MM.1S (cell line): ENCODE results near the gene PIEZO1.

Source experiments
- DNase-seq: peaks from one replicate; pipeline ENCODE4 v3.0.0-alpha.2; 2015
- H2AFZ ChIP-seq: fragments of 300-600 bp; sonication (generic); 2 replicates; pipeline ENCODE4 v1.6.0; 2016; ENCODE audit warnings: antibody characterized with exemption, low read length
- H3F3A ChIP-seq: fragments of 300-600 bp; sonication (generic); 2 replicates; pipeline ENCODE4 v1.6.1; 2016; ENCODE audit warnings: mild to moderate bottlenecking, antibody characterized with exemption, low read length, moderate library complexity, mixed read lengths; ENCODE audit not compliant: insufficient read depth
- H3K27ac ChIP-seq: fragments of 300-600 bp; sonication (generic); 2 replicates; pipeline ENCODE4 v1.5.1; 2016; ENCODE audit warnings: mild to moderate bottlenecking, low read length
- H3K27me3 ChIP-seq: fragments of 300-600 bp; sonication (generic); replicated peaks from 2 replicates; pipeline ENCODE4 v1.6.0; 2016; ENCODE audit warnings: low read length; ENCODE audit not compliant: insufficient read depth
- H3K36me3 ChIP-seq: fragments of 300-600 bp; sonication (generic); replicated peaks from 2 replicates; pipeline ENCODE4 v1.6.1; 2016; ENCODE audit warnings: mild to moderate bottlenecking, low read length, mixed read lengths; ENCODE audit not compliant: insufficient read depth
- H3K4me1 ChIP-seq: fragments of 300-600 bp; sonication (generic); 2 replicates; pipeline ENCODE4 v1.6.1; 2016; ENCODE audit warnings: low read length, mixed read lengths
- H3K4me2 ChIP-seq: fragments of 300-600 bp; sonication (generic); 2 replicates; pipeline ENCODE4 v1.6.0; 2016; ENCODE audit warnings: low read depth, low read length
- H3K4me3 ChIP-seq: fragments of 300-600 bp; sonication (generic); 2 replicates; pipeline ENCODE4 v1.5.1; 2016; ENCODE audit warnings: low read length, mixed read lengths
- H3K79me2 ChIP-seq: fragments of 300-600 bp; sonication (generic); 2 replicates; pipeline ENCODE4 v1.6.1; 2016; ENCODE audit warnings: mixed run types, low read length, mixed read lengths
- H3K9ac ChIP-seq: fragments of 300-600 bp; sonication (generic); 2 replicates; pipeline ENCODE4 v1.6.1; 2016; ENCODE audit warnings: low read length, mixed read lengths
- H3K9me2 ChIP-seq: fragments of 300-600 bp; sonication (generic); replicated peaks from 2 replicates; pipeline ENCODE4 v1.6.1; 2016; ENCODE audit warnings: mild to moderate bottlenecking, low read length, mixed read lengths; ENCODE audit not compliant: insufficient read depth
- H3K9me3 ChIP-seq: fragments of 300-600 bp; sonication (generic); replicated peaks from 2 replicates; pipeline ENCODE4 v1.6.1; 2016; ENCODE audit warnings: mild to moderate bottlenecking, low read length, mixed read lengths; ENCODE audit not compliant: insufficient read depth
- H4K20me1 ChIP-seq: fragments of 300-600 bp; sonication (generic); 2 replicates; pipeline ENCODE4 v1.6.1; 2016; ENCODE audit warnings: mild to moderate bottlenecking, low read length, moderate library complexity, mixed read lengths; ENCODE audit not compliant: insufficient read depth
- CTCF ChIP-seq: fragments of 300-600 bp; sonication (generic); IDR thresholded peaks from 2 replicates; pipeline ENCODE4 v1.5.1; 2016; ENCODE audit warnings: antibody characterized with exemption, low read length, mixed read lengths
- EZH2 ChIP-seq: fragments of 300-600 bp; sonication (generic); optimal IDR thresholded peaks from 2 replicates; pipeline ENCODE3; 2017; ENCODE audit warnings: low read depth, mild to moderate bottlenecking, antibody characterized with exemption, low read length, mixed read lengths
- EZH2phosphoT487 ChIP-seq: fragments of 300-600 bp; sonication (generic); IDR thresholded peaks from 2 replicates; pipeline ENCODE4 v1.6.1; 2018; ENCODE audit warnings: antibody characterized with exemption, low read length

PIEZO1 gene

GRCh38 chr16:88716201-88716600 is 68.8 kb downstream of the PIEZO1 start:
- DNase-seq = no peak
- no peak overlapping the region for H3K4me3 ChIP-seq
- H2AFZ ChIP-seq = no peak overlapping the region
- H3K27me3 ChIP-seq = no peaks in the 10 kb centered on the region
- H3K27ac ChIP-seq = no peak overlapping the region
- H3K9me3 ChIP-seq = no peaks in the 10 kb centered on the region
- H3K4me1 ChIP-seq = no peaks in the 10 kb centered on the region
- TF ChIP-seq EZH2phosphoT487 = no peak
- no peak for TF ChIP-seq CTCF
- TF ChIP-seq EZH2 = no peak
- no peaks in the 10 kb centered on the region for H4K20me1 ChIP-seq
- H3K79me2 ChIP-seq = no peaks in the 10 kb centered on the region
- H3K9me2 ChIP-seq = no peaks in the 10 kb centered on the region
- H3K4me2 ChIP-seq = no peak overlapping the region
- no peaks in the 10 kb centered on the region for H3F3A ChIP-seq
- no peak overlapping the region for H3K9ac ChIP-seq
- H3K36me3 ChIP-seq = no peaks in the 10 kb centered on the region

GRCh38 chr16:88715312-88716190 is 69.5 kb downstream of the PIEZO1 start:
- Histone ChIP-seq H3K9me3 (no peaks in the 10 kb centered on the region), H3K9me2 (no peaks in the 10 kb centered on the region), H3K4me2 (no peak overlapping the region), H3K27ac (no peak overlapping the region), H3K4me1 (no peaks in the 10 kb centered on the region), H4K20me1 (no peaks in the 10 kb centered on the region), H3K4me3 (no peak overlapping the region), H3K79me2 (no peaks in the 10 kb centered on the region), H3K9ac (no peak overlapping the region), H2AFZ (no peak overlapping the region), H3F3A (no peaks in the 10 kb centered on the region), H3K36me3 (no peaks in the 10 kb centered on the region), H3K27me3 (no peaks in the 10 kb centered on the region)
- no peak for TF ChIP-seq EZH2
- no peak for TF ChIP-seq EZH2phosphoT487
- TF ChIP-seq CTCF = no peak
- no peak for DNase-seq

- Histone ChIP-seq H3K4me1 (no peaks in the 10 kb centered on the region), H3K79me2 (no peaks in the 10 kb centered on the region), H3K27me3 (no peaks in the 10 kb centered on the region), H3K4me2 (no peak overlapping the region), H3K9ac (no peak overlapping the region), H3K9me3 (no peaks in the 10 kb centered on the region), H4K20me1 (no peaks in the 10 kb centered on the region), H3K36me3 (no peaks in the 10 kb centered on the region), H3K4me3 (no peak overlapping the region), H3K9me2 (no peaks in the 10 kb centered on the region), H3F3A (no peaks in the 10 kb centered on the region), H2AFZ (no peak overlapping the region), H3K27ac (no peak overlapping the region)
- DNase-seq = no peak
- TF ChIP-seq EZH2 (no peak), EZH2phosphoT487 (no peak), CTCF (no peak)
Measured at GRCh38 chr16:88714420-88715302, 70.4 kb downstream of the PIEZO1 start.
